A673 (cell line): ENCODE data around the gene NRG4. TPM values are rescaled to one million over a fixed set of nuclear protein-coding genes. Genes with fewer than 3 reads are reported as not detected.
"Not testable (repeated sequence)": the region's sequence is repeated elsewhere in the genome, so short reads cannot be mapped to it uniquely, and the experiment has no call there.

Source experiments
- BruUV-seq: library from RNA; stranded (reverse); fragments of 400-500 nt; replicated peaks from 2 replicates; lab custom pipeline; 2021; lab: Mats Ljungman, UMichigan
- CTCF ChIA-PET: fragments of 300-600 bp; sonication (Branson Sonifier 250); formaldehyde crosslinking; loops from one replicate; lab custom pipeline; 2022; ENCODE audit warnings: antibody characterized with exemption; lab: Charles Lee
- POLR2A ChIA-PET: fragments of 300-600 bp; sonication (Branson Sonifier 250); formaldehyde crosslinking; loops from one replicate; lab custom pipeline; 2022; ENCODE audit warnings: antibody characterized with exemption; ENCODE audit not compliant: low non-redundant PET; lab: Charles Lee
- DNase-seq: peaks from one replicate; pipeline ENCODE4 v3.0.0-alpha.2; 2015; ENCODE audit warnings: low spot score
- H3K27ac ChIP-seq: fragments of 200-600 bp; sonication (generic); 2 replicates; pipeline ENCODE4 v1.5.1; 2016; ENCODE audit warnings: mixed run types, low read depth, mild to moderate bottlenecking, mixed read lengths, antibody characterized with exemption, low read length; ENCODE audit not compliant: poor library complexity, severe bottlenecking
- H3K27me3 ChIP-seq: fragments of 200-600 bp; sonication (generic); replicated peaks from 2 replicates; pipeline ENCODE4 v1.6.1; 2017; ENCODE audit warnings: mixed run types, low read depth, mild to moderate bottlenecking, mixed read lengths, antibody characterized with exemption, low read length; ENCODE audit not compliant: insufficient read depth, poor library complexity
- H3K36me3 ChIP-seq: fragments of 200-600 bp; sonication (generic); 2 replicates; pipeline ENCODE4 v1.6.1; 2016; ENCODE audit warnings: mixed run types, mild to moderate bottlenecking, mixed read lengths, antibody characterized with exemption, low read length; ENCODE audit not compliant: insufficient read depth, poor library complexity, severe bottlenecking
- H3K4me1 ChIP-seq: fragments of 200-600 bp; sonication (generic); 2 replicates; pipeline ENCODE4 v1.6.1; 2017; ENCODE audit warnings: mixed run types, mild to moderate bottlenecking, mixed read lengths, antibody characterized with exemption, low read length; ENCODE audit not compliant: insufficient read depth, poor library complexity, severe bottlenecking
- H3K4me3 ChIP-seq: fragments of 200-600 bp; sonication (generic); 2 replicates; pipeline ENCODE4 v1.5.1; 2016; ENCODE audit warnings: low read depth, mixed run types, mild to moderate bottlenecking, mixed read lengths, low read length; ENCODE audit not compliant: poor library complexity, severe bottlenecking
- H3K9me3 ChIP-seq: fragments of 200-600 bp; sonication (generic); 2 replicates; pipeline ENCODE4 v1.6.1; 2016; ENCODE audit warnings: mixed run types, low read depth, mild to moderate bottlenecking, mixed read lengths, antibody characterized with exemption, low read length; ENCODE audit not compliant: poor library complexity, severe bottlenecking
- CTCF ChIP-seq: fragments of 300-800, 200-600 bp; sonication (generic); conservative IDR thresholded peaks from 2 replicates; pipeline ENCODE4 v1.5.1; 2017; ENCODE audit warnings: low read depth, mild to moderate bottlenecking, antibody characterized with exemption, low read length, moderate library complexity, mixed read lengths
- EZH2 ChIP-seq: fragments of 200-600 bp; sonication (generic); IDR thresholded peaks from 2 replicates; pipeline ENCODE4 v1.6.1; 2017; ENCODE audit warnings: borderline replicate concordance, low read depth, mild to moderate bottlenecking, mixed read lengths, antibody characterized with exemption, low read length; ENCODE audit not compliant: poor library complexity, severe bottlenecking
- intact Hi-C: fragments of 100-400 bp; cut with micrococcal nuclease; formaldehyde crosslinking; loops from one replicate; pipeline ENCODE4 v1.10.0; 2022; ENCODE audit not compliant: unreplicated experiment
- total RNA-seq: library from RNA; stranded (reverse); gene quantifications from 2 replicates; pipeline ENCODE4 v1.2.3, GENCODE V29; 2021

The NRG4 gene
- total RNA-seq, 1 experiment from 2014 or later, result not detected

DNA sequence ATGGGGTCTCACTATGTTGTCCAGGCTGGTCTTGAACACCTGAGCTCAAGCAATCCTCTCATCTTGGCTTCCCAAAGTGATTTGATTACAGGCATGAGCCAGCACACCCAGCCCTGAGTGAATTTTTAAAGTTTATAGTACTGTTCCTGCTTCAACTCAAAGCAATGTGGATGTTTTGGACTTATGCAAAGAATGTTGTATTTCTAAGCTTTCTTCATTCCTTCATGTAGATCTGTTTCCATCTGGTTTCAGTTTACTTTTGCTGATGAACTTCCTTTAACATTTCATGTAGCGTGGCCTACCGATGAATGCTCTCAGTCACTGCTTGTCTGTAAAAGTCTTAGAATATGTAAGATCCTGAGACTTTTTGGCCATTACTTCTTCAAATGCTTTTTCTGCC is 23.2 kb downstream of the NRG4 start:
- BruUV-seq, result no TSS peak
- DNase-seq, result no peak
- POLR2A ChIA-PET, result no interaction called here
- Histone ChIP-seq H3K4me3 (no peak overlapping the region), H3K27ac (no peak overlapping the region), H3K9me3 (no peaks in the 10 kb centered on the region), H3K27me3 (no peaks in the 10 kb centered on the region), H3K4me1 (no peaks in the 10 kb centered on the region), H3K36me3 (no peaks in the 10 kb centered on the region)
- CTCF ChIA-PET, result no interaction called here
- TF ChIP-seq EZH2 (no peak), CTCF (no peak)
- intact Hi-C loops, result no loop called here

DNA sequence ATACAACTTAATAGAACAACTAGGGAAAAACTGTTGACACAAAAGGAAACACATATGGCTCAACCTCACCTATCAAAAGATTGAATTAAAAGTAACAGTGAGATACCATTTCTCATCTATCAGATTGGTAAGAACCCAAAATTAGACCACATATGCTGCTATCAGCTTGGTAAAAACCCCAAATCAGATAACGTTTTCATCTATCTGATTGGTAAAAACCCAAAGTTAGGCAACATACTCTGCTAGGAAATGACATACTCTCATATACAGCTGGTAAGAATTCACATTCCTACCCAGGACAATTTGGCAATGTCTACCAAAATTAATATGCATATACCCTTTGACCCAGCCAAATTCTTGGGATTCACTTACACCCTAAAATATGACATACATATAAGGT is 26.3 kb downstream of the NRG4 start:
- Histone ChIP-seq H3K27ac (no peak overlapping the region), H3K4me3 (no peak overlapping the region), H3K4me1 (no peaks in the 10 kb centered on the region), H3K36me3 (no peaks in the 10 kb centered on the region), H3K9me3 (no peaks in the 10 kb centered on the region), H3K27me3 (no peaks in the 10 kb centered on the region)
- ChIA-PET POLR2A (no interaction called here), CTCF (no interaction called here)
- no peak for TF ChIP-seq CTCF
- TF ChIP-seq EZH2, result no peak
- DNase-seq, result no peak
- intact Hi-C loops, result no loop called here
- BruUV-seq, result no TSS peak

DNA sequence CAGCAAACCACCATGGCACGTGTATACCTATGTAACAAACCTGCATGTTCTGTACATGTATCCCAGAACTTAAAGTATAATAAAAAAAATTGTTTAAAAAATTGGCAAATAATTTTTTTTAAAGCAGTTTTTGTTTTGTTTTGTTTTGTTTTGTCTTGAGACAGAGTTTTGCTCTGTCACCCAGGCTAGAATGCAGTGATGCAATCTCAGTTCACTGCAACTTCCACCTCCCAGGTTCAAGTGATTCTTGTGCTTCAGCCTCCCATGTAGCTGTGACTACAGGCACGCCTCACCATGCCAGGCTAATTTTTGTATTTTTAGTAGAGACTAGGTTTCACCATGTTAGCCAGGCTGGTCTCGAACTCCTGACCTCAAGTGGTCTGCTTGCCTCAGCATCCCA is 27.5 kb downstream of the NRG4 start:
- CTCF ChIA-PET, H3K4me3 ChIP-seq, H3K27me3 ChIP-seq, H3K27ac ChIP-seq, BruUV-seq, H3K9me3 ChIP-seq, intact Hi-C loops, POLR2A ChIA-PET, DNase-seq, H3K4me1 ChIP-seq, H3K36me3 ChIP-seq: not testable (repeated sequence)

DNA sequence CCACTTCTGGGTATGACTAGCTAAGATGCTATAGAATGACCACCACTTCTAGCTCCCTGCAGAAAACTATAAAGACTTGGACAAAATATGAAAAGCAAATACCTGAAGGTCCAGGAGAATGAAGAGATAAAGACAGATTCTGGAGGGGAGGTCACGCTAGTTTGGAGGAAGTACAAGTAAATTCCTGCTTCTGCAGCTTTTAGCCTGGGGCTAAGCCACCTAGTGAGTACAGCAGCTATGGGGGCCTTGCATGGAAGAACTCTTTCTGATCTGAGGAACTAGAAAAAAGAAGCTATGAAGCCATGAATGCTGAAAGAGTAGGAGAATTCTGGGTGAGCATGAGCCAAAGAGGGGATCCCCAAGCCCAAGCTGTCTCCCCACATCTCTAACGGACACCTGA is 29.8 kb downstream of the NRG4 start:
- intact Hi-C loops, result no loop called here
- ChIA-PET CTCF (no interaction called here), POLR2A (no interaction called here)
- Histone ChIP-seq H3K9me3 (no peaks in the 10 kb centered on the region), H3K4me1 (no peaks in the 10 kb centered on the region), H3K4me3 (no peak overlapping the region), H3K36me3 (no peaks in the 10 kb centered on the region), H3K27ac (no peak overlapping the region), H3K27me3 (peaks cover 4% of the 10 kb centered on the region)
- no TSS peak for BruUV-seq
- TF ChIP-seq CTCF (no peak), EZH2 (no peak)
- DNase-seq, result no peak
